ENCODE measurements around the gene AGAP1. TPM values are rescaled to one million over a fixed set of nuclear protein-coding genes. Genes with fewer than 3 reads are reported as not detected.

Gene AGAP1
- total RNA-seq, 4 donors from 2014 or later, result 33.7 to 39.9 (median 35.6) TPM

- DNase-seq (ENCODE audit: low spot score in 2 of 2), result no peak
- WGBS, 2 donors, result 91 to 94% methylated on average over 8 of the region's 8 CpGs
- TF ChIP-seq EP300 (IDR thresholded peaks at IDR 0.05) (no peak), POLR2A (IDR thresholded peaks at IDR 0.05) (no peak), CTCF (IDR thresholded peaks at IDR 0.05) (no peak)
Observed at GRCh38 chr2:235829726-235830125, 335.9 kb downstream of the AGAP1 start.

GRCh38 chr2:235831755-235832154 lies 337.9 kb downstream of the AGAP1 start:
- no peaks in the 10 kb centered on the region for H3K9me3 ChIP-seq
- TF ChIP-seq CTCF (IDR thresholded peaks at IDR 0.05) (no peak), POLR2A (IDR thresholded peaks at IDR 0.05) (no peak), EP300 (IDR thresholded peaks at IDR 0.05) (no peak)
- WGBS, 2 donors, result 80 to 93% methylated on average over 1 of the region's 1 CpG
- no peak for DNase-seq (ENCODE audit: low spot score in 2 of 2)
- H3K27ac ChIP-seq, result no peak overlapping the region
- no peaks in the 10 kb centered on the region for H3K4me1 ChIP-seq
- H3K4me3 ChIP-seq, result no peak overlapping the region
- H3K27me3 ChIP-seq, result no peaks in the 10 kb centered on the region
- H3K36me3 ChIP-seq, result peaks cover 0 to 51% (median 0%) of the 10 kb centered on the region in 3 donors

More at GRCh38 chr2:235829726-235830125, 335.9 kb downstream of the AGAP1 start:
- H3K36me3 ChIP-seq, result peaks cover 0 to 62% (median 0%) of the 10 kb centered on the region in 3 donors
- no peak overlapping the region for H3K4me3 ChIP-seq
- no peak overlapping the region for H3K27ac ChIP-seq
- no peaks in the 10 kb centered on the region for H3K9me3 ChIP-seq
- H3K4me1 ChIP-seq, result no peaks in the 10 kb centered on the region
- no peaks in the 10 kb centered on the region for H3K27me3 ChIP-seq

- H3K4me3 ChIP-seq, result no peak overlapping the region
- peaks cover 0 to 40% (median 0%) of the 10 kb centered on the region in 3 donors for H3K36me3 ChIP-seq
- DNase-seq (ENCODE audit: low spot score in 2 of 2), result no peak
- TF ChIP-seq EP300 (IDR thresholded peaks at IDR 0.05), result no peak
- TF ChIP-seq POLR2A (IDR thresholded peaks at IDR 0.05), result no peak
- H3K27me3 ChIP-seq, result no peaks in the 10 kb centered on the region
- 93 to 94% methylated on average over 14 of the region's 14 CpGs for WGBS, 2 donors
- no peak overlapping the region for H3K27ac ChIP-seq
- H3K4me1 ChIP-seq, result no peaks in the 10 kb centered on the region
- no peaks in the 10 kb centered on the region for H3K9me3 ChIP-seq
Observed at GRCh38 chr2:235832941-235833340, 339.1 kb downstream of the AGAP1 start.

- Histone ChIP-seq H3K27me3 (no peaks in the 10 kb centered on the region), H3K27ac (no peak overlapping the region), H3K36me3 (peaks cover 0 to 33% (median 0%) of the 10 kb centered on the region in 3 donors), H3K9me3 (no peaks in the 10 kb centered on the region), H3K4me3 (no peak overlapping the region), H3K4me1 (no peaks in the 10 kb centered on the region)
- TF ChIP-seq EP300 (IDR thresholded peaks at IDR 0.05) (no peak), CTCF (IDR thresholded peaks at IDR 0.05) (no peak), POLR2A (IDR thresholded peaks at IDR 0.05) (no peak)
- 90 to 91% methylated on average over 11 of the region's 11 CpGs for WGBS, 2 donors
- no peak for DNase-seq (ENCODE audit: low spot score in 2 of 2)
Observed at GRCh38 chr2:235833971-235834620, 340.3 kb downstream of the AGAP1 start.

GRCh38 chr2:235834781-235835180 lies 340.9 kb downstream of the AGAP1 start:
- DNase-seq (ENCODE audit: low spot score in 2 of 2), result no peak
- WGBS, 2 donors, result 94 to 97% methylated on average over 16 of the region's 16 CpGs
- TF ChIP-seq CTCF (IDR thresholded peaks at IDR 0.05) (no peak), POLR2A (IDR thresholded peaks at IDR 0.05) (no peak), EP300 (IDR thresholded peaks at IDR 0.05) (no peak)

More at GRCh38 chr2:235834781-235835180, 340.9 kb downstream of the AGAP1 start:
- no peaks in the 10 kb centered on the region for H3K4me1 ChIP-seq
- no peaks in the 10 kb centered on the region for H3K27me3 ChIP-seq
- H3K4me3 ChIP-seq, result no peak overlapping the region
- no peaks in the 10 kb centered on the region for H3K9me3 ChIP-seq
- H3K27ac ChIP-seq, result no peak overlapping the region
- H3K36me3 ChIP-seq, result peaks cover 0 to 27% (median 0%) of the 10 kb centered on the region in 3 donors
